ENCODE measurements around the gene PPP1R3E. TPM values are rescaled to one million over a fixed set of nuclear protein-coding genes. Genes with fewer than 3 reads are reported as not detected.

The PPP1R3E gene
- polyA plus RNA-seq, 1 of the 3 experiments (the other 2 are of a cell fraction), result 6.6 TPM

- no peak for DNase-seq
- no peak overlapping the region for H3K4me2 ChIP-seq
- ChIA-PET CTCF (interaction anchor here (0.7 to 3.5 kb wide), 6 partner anchors 9 to 134 kb away, joined by 3 to 19 read pairs (median 10); no protein-coding TSS in a partner anchor), POLR2A (interaction anchor here (2.0 to 2.7 kb wide), 2 partner anchors 21 to 24 kb away, joined by 4 to 7 read pairs; partner anchors contain the start of gene PABPN1)
- peaks cover 0 to 2% of the 10 kb centered on the region in 2 experiments for H3K36me3 ChIP-seq (replicated peaks in 1 of 2; ENCODE audit: control insufficient read depth in 1 of 2, insufficient read depth in 2 of 2, low read length in 1 of 2)
- no peaks in the 10 kb centered on the region for H3K79me2 ChIP-seq (ENCODE audit: insufficient read depth)
- H3K27me3 ChIP-seq (ENCODE audit: insufficient read depth), result no peaks in the 10 kb centered on the region
- peaks cover 3% of the 10 kb centered on the region; the same call in 1 of the 2 replicates for H3K9me3 ChIP-seq
- H3K9ac ChIP-seq, result no peak overlapping the region
- no peak overlapping the region for H3K27ac ChIP-seq (ENCODE audit: low read depth in 2 of 2, low read length in 1 of 2)
- H3K4me1 ChIP-seq (ENCODE audit: control insufficient read depth in 1 of 2, insufficient read depth in 2 of 2, low read depth in 1 of 2, low read length in 1 of 2), result no peaks in the 10 kb centered on the region
- TF ChIP-seq ELF1 (IDR thresholded peaks at IDR 0.05) (no peak), POLR2AphosphoS5 (IDR thresholded peaks at IDR 0.05; ENCODE audit: low read depth, low read length) (no peak)
- no peaks in the 10 kb centered on the region for H3K9me2 ChIP-seq
- H4K20me1 ChIP-seq (ENCODE audit: insufficient read depth), result no peaks in the 10 kb centered on the region
- 38% methylated on average over 3 of the region's 3 CpGs for WGBS (ENCODE audit: low lambda C conversion rate)
- no peak overlapping the region for H3K4me3 ChIP-seq (ENCODE audit: low read depth in 2 of 2, low read length in 1 of 2)
- no peaks in the 10 kb centered on the region for H3F3A ChIP-seq (replicated peaks; ENCODE audit: insufficient read depth)
- H2AFZ ChIP-seq (ENCODE audit: low read depth), result no peak overlapping the region
These were observed 41.8 kb upstream of the PPP1R3E start for GRCh38 chr14:23344481-23344880.

GRCh38 chr14:23339506-23340268 is 37.0 kb upstream of the PPP1R3E start:
- ChIA-PET CTCF (interaction anchor here (1.4 to 1.9 kb wide), 2 partner anchors 12 to 20 kb away, joined by 4 read pairs; no protein-coding TSS in a partner anchor), POLR2A (no interaction called here)
- Histone ChIP-seq H3K4me2 (no peak overlapping the region), H3K36me3 (replicated peaks in 1 of 2; ENCODE audit: control insufficient read depth in 1 of 2, insufficient read depth in 2 of 2, low read length in 1 of 2) (no peaks in the 10 kb centered on the region), H3K27me3 (ENCODE audit: insufficient read depth) (0 out of 2 replicates have a peak, but pooled peaks cover 3% of the 10 kb centered on the region), H3K9me2 (no peaks in the 10 kb centered on the region), H3K4me3 (ENCODE audit: low read depth in 2 of 2, low read length in 1 of 2) (no peak overlapping the region), H3K27ac (ENCODE audit: low read depth in 2 of 2, low read length in 1 of 2) (no peak overlapping the region), H3K9me3 (peaks cover 8% of the 10 kb centered on the region; the same call in 1 of the 2 replicates), H3K9ac (no peak overlapping the region), H3F3A (replicated peaks; ENCODE audit: insufficient read depth) (no peaks in the 10 kb centered on the region), H3K79me2 (ENCODE audit: insufficient read depth) (no peaks in the 10 kb centered on the region), H2AFZ (ENCODE audit: low read depth) (no peak overlapping the region), H4K20me1 (ENCODE audit: insufficient read depth) (no peaks in the 10 kb centered on the region), H3K4me1 (ENCODE audit: control insufficient read depth in 1 of 2, insufficient read depth in 2 of 2, low read depth in 1 of 2, low read length in 1 of 2) (no peaks in the 10 kb centered on the region)
- TF ChIP-seq EP300 (IDR thresholded peaks at IDR 0.05; ENCODE audit: borderline replicate concordance in 1 of 2, low read depth in 1 of 2, low read length in 1 of 2) (no peak), FOSL2 (IDR thresholded peaks at IDR 0.05; ENCODE audit: borderline replicate concordance, low read depth) (no peak), MEF2A (IDR thresholded peaks at IDR 0.05; ENCODE audit: borderline replicate concordance, low read depth) (no peak), NRF1 (IDR thresholded peaks at IDR 0.05; ENCODE audit: low read depth, low read length) (no peak), RAD21 (IDR thresholded peaks at IDR 0.05; ENCODE audit: low read length) (no peak), TCF12 (IDR thresholded peaks at IDR 0.05) (no peak), NFIC (IDR thresholded peaks at IDR 0.05; ENCODE audit: borderline replicate concordance) (no peak), FOXJ3 (CRISPR knock-in tag; IDR thresholded peaks at IDR 0.05) (no peak), RFX5 (IDR thresholded peaks at IDR 0.05; ENCODE audit: low read length) (no peak), EZH2phosphoT487 (IDR thresholded peaks at IDR 0.05; ENCODE audit: borderline replicate concordance, low read depth) (no peak), CTCF (IDR thresholded peaks at IDR 0.05) (no peak), TEAD4 (IDR thresholded peaks at IDR 0.05; ENCODE audit: borderline replicate concordance, insufficient read depth) (no peak), REST (IDR thresholded peaks at IDR 0.05; ENCODE audit: low read depth, low read length) (no peak), PBX3 (IDR thresholded peaks at IDR 0.05) (no peak), SIN3A (IDR thresholded peaks at IDR 0.05; ENCODE audit: borderline replicate concordance, low read depth, low read length) (no peak), ELF1 (IDR thresholded peaks at IDR 0.05) (no peak)
- no peak for DNase-seq
- 0% methylated on average over 1 of the region's 1 CpG for WGBS (ENCODE audit: low lambda C conversion rate)

Measured in SK-N-SH (cell line).